Stimulated activated CD8-positive, alpha-beta memory T cell treated with anti-CD3 and anti-CD28 coated beads, Interleukin-2, amount 100 ng/mL, for 48 hours (primary cell): ENCODE results near the gene GPR17.

ENCODE experiments used
- DNase-seq, 2 donors: peaks; one replicate each; pipeline ENCODE4 v3.0.0-alpha.2; 2020; ENCODE audit warnings: low read depth in 2 of 2

Gene GPR17

DNA sequence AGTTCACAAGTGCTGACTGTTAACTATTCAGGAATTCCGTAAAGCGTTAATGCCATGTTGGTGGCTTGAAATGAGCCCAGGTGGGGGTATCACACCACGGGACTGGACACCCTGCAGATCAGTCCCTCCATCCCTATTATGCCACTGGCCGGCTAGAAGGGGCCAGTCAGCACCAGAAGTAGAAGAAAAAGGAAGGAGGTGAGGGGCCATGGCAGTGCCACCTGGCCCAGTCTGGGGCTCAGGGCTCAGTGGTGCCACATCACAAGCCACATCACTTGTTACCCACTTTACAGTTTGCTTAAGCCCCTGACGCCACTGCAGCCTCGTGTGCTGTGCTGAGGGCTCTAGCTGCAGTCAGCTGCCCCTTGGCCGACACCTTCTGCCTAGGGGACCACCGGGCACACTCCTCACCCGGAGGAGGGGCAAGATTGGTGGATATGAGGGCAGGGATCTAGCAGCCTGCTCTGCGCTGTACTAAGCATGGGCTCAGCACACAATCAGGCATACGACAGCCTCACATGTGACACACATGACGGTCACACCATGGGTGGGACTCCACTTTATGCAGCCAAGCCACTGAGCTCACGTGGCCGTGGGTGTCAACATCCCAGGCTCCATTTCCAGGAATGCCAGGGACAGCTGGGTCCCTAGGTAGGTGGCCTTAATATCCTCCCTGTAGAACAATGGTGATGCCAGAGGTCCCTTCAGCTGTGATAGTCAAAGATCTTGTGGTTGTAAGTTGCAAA is 25.8 kb downstream of the GPR17 start:
- DNase-seq, result no peak

DNA sequence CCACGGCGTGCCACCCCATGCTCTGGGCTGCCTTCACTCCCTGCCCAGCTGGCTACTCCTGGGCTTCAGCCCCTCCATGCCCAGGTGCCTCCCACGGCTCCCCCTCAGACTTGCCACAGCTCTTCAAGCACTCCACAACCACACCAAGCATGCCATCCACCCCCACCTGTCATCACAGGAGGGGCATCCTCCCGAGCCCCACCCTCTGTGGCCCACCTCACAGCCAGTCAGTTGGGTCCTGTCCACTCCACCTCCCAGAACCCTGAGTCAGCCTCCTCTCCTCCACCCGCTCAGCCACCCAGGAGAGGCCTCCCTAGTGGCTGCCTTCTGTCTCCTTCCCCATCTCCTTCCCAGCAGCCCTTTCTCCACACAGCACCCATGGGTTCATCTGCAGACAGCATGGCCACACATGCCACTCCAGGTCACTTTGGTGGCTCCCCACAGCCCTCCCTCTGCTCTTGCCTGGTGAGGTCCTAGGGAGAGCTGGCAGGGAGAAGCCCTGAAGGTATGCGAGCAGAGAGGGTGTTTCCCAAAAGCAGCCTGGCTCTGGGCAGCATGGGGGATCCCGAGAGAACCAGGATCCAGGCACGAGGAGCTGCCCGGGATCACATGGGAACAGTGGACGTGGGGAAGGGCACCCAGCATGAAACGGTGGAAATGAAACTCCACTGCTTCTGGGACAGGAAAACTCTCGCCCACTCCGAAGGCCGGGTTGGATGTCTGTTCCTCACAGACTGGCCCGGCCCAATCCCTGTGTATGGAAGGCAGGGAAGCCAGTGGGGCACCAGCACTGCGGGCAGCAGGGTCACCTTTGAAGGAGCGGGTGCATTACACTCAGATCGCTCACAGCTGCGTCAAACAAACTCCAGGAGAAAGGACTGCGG is 26.6 kb downstream of the GPR17 start:
- DNase-seq, result no peak

DNA sequence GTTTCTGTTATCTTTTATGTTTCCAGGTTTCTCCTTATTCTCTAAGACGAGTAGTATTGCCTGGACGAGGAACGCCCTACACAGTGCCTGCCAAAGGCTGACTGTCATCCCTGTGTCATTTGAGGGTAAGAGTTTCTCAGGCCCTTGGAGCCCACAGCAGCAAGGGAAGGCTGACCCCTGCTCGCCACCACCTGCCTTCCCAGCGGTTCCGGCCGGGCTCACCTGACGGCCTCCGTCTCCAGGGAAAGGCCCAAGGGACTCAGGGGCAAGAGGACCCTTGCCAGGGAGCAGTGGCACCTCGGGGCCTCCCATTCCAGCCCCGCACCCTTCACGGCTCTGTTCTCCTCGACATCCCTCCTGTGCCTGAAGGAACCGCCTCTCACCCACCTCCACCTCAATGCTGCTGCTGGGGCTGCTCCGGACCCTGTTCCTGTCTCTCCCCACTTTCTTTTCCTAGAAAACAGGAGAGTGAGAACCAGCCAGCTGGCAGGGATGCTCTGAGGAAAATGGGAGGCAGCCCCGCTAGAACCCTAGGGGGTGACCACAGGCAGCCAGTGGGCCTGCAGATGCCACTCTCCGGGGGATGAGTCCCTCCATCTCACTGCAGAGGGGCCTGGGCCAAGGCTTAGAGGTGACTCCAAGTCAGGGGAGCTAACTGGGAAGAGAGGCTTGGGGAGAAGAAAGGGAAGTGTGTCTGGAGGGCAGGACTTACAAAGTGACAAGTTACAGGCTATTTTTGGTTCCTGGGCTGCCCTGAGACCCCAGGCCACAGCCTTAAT is 27.5 kb downstream of the GPR17 start:
- no peak for DNase-seq

DNA sequence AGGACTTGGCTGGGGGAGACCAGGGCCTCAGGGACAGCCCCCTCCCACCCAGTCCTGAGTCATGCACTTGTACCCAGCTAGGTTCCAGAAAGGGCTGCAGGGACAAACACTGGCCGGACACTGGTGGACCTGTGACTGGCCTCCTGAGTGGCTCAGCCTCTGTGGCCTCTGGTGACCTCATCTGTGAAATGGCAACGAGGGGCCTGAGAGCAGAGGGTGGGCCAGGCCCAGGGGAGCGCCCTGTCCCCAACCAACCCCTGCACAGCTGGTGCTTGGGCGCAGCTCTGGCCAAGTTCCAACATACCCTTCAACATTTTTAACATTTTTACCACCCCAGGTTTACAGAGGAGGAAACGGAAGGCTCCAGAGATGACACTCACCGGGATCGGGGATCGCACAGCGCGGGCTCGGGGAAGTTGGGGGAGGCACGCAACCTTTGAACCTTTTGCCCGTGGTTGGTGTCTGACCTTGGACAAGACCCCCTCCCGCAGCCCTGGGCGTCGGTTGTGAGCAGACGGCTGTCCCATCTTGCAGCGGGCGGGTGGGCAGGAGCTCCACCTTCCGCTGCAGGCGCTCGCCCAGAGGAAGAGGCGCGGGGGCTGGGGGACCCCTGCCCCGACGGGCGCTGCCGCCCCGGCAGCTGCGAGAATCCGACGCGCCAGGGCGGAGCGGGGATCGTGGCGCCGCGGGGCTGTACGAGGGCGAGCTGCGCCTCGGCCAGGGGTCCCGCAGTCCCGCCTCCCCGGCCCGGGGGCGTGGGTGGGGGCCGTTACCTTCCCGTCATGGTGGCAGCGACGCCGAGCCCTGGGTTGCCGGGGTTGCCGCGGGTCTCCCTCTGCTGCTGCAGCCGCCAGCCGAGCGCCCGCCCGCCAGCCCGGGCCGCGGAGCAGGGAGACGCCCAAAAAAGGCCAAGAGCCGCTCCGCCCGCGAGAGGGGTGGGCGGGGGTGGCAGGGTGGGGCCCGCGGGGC is 28.6 kb downstream of the GPR17 start:
- peak in 1 of 2 donors; percentile 14 for DNase-seq

DNA sequence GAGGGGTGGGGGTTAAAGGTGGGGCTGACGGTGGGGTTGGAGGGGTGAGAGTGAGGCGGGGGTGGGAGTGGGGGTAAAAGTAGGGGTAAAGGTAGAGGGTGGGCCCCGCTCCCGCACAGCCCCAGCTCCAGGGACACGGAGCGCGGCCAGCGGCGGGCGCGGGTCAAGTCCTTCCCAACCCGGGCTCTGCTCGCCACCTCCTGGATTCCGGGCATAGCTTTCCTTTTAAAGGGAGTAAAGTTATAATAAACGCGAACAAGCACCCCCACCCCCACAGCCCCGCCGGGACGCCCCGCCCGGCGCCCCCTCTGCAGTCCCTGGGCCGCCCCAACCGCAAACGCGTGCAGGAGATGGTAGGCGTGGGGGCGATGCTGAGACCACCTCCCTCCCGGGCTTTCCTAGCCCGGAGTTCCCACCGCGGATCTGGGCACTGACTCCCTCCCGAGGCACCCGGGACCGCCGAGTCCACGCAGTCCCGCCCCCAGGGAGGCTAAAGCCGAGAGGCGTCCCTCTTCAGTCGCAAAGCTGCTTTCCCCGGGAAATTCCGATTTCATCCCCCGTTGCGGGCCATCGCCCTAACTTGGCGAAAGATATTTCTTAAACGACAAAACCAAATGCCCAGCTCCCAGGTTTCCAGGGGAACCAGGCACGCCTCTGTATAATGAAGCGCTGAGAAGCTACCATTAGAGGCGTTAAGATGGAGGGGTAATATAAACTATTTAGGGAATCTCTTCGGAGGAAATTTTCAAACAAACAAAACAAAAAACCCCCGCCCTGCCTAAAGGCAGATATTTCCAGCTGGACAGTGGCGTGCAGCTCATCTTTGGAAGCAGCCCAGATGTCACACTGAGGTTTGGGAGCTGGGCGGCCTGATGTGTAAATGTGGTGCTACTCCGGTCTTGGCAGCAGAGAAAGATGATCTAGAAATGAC is 29.6 kb downstream of the GPR17 start, which contains the start of gene LIMS2:
LIMS2 (minus strand) TSS at position 200 of the 931 bp plus-strand sequence. CDS start 506 bp downstream, outside the sequence.
- no peak for DNase-seq

DNA sequence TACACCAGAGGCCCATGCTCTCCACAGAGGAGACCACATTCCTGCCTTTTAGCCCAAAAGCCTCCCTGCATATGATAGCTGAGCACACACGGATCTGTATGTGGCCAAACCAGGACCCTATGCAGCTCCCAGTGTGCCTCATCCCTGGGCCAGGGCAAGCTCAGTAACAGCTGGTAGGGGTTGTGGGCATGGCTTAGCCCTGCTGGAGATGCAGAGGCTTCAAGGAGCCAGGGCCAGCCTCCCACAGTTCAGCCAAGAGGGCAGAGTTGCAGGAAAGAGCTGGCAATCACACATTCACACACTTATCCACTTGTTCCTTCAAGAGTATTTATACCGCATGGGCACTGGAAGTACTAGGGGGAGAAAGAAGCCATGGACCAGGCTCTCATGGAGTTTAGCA is 31.0 kb downstream of the GPR17 start:
- no peak for DNase-seq

DNA sequence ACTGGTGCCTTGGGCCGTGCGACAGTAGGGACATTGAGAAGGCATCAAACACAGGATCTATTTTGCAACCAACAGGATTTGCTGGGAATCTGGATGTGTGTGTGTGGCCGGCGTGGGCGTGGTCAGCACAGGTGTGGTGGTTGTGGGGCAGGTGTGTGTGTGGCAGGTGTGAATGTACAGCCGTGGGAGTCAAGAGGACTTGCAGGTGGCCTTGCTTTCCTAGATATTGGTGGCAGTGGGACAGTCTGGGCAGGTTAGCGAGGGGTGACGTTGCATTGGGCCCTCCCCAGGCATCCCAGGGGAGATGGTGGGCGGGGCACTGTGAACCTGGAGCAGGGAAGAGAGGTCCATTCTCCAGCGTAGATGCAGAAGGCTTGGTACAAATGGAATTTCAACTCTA is 32.6 kb downstream of the GPR17 start:
- no peak for DNase-seq

DNA sequence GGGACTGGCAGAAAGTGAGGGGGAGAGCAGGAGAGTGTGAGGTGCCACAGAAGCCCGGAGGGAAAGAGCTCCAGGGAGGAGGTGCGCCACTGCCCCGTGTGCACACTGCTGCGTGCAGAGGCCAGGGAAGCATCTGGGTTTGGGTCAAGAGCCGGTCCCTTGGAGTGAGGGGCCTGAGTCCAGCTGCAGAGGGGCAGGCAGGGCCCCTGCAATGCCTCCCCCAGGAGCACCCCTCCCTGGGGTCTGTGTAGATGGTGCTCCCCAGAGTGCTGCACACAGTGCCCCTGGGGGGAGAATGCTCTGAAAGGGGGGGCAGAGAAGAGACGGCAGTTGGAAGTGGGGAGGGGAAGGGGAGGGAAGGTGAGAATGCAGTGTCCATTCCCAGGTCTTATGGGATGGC is 33.0 kb downstream of the GPR17 start:
- DNase-seq, result no peak

DNA sequence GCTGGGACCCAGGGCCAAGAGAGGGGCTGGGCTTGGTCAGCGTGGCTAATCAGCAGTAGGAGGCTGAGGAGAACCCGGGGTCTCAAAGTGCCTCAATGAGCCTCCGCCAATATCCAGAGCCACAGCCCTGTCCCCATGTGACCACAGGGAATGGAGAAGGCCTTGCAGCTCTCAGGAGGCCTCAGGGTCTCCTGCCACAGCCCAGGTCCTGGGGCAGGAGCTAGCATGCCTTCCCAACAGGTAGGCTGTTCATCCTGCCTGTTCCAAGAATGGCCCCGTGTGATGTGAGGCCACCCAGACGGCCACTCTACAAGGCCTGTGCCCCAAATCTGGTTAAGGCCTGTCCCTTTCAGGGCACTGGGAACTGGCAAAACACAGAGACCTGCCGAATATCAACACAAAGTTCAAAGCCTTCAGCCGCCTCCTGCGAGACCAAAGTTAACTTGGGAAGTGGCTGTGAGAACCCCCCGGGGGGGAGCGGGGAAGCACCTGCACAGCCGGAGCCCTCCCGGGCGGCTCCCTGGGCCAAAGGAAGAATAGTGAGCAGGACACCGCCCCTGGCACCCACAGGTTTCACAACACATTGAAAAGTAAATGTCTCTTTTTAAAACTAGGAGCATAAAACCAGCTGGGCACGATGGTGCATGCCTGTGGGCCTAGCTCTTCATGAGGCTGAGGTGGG is 33.9 kb downstream of the GPR17 start:
- DNase-seq, result no peak

DNA sequence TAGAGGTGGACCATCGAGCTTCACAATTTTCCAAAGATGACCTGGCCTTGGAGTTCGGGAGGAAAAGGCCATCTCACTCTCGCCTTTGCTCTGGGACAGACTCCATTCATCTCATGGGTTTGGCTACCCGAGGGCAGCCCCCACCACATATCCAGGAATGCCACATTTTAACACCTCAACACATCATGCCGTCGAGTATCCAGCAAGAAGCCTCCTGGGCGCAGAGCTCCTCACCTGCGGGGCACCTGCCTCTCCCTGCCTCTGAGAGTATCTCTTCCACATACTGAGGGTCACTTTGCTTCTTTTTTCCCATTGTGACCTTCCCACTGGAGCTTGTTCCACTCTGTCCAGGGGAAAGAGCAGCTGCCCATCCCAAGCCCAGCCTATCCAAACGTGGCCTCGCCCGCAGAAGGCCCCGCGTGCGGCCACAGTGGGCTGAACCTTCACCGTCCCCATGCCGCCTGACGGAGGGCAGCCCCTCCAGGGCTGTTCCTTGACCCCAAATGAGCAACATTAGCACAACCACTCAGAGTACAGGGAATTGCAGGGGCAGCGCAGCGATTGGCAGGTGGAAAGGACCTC is 34.8 kb downstream of the GPR17 start:
- no peak for DNase-seq

DNA sequence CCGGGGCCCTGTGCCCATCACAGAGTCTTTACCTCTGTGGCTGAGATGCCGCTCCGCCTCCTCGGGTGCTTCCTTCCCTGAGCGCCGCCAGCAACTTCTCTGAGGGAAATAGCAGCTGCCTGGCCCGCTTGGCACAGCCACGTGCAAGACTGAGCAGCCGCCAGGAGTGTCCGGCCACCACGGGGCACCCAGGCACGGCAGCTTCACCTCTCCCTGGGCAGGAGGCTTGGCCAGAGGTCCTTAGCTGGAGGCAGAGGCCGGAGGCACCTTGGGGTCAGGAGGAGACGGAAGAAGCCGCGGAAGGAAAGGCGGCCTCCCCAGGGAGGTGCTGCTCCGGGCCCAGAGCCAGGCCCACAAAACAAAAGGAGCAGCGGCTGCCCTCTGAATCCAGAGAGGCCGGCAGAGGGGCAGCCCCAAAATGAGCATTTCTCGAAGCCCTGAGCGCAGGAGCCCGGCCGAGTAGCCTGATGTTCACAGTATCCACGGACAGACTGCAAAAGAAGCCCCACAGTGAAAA is 35.4 kb downstream of the GPR17 start:
- DNase-seq, result no peak

DNA sequence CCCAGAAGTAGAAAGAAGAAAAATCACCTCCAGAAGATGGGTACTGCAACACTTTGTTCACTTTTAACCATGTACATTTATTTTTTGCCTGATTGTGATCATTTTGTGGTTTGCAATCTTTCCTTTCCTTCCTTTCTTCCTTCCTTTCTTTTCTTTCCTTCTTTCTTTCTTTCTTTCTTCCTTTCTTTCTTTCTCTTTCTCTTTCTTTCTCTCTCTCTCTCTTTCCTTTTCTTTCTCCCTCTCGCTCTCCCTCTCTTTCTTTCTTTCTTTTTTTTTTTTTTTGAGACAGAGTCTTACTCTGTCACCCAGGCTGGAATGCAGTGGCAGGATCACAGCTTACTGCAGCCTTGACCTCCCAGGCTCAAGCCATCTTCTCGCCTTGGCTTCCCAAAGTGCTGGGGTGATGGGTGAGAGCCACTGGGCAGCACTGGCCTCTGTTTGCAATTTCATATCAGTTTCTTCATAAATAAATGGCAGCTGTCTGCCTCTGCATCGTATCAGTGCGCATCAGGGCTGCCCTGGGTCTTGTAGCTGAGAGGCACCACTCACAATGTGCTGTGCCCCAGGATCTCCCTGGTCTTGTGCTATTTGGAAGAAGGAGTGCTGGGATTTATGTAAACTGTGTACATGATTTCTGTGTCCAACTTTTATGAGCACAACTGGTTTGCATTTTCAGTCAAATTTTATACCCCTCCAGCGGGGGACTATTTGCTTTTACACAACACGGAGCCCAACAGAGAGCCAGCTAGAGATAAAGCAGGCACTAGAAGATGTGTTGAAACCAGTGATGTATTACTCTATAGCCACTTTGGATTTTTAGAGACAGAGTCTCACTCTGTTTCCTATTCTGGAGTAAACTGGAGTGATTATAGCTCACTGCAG is 36.3 kb downstream of the GPR17 start:
- no peak for DNase-seq

DNA sequence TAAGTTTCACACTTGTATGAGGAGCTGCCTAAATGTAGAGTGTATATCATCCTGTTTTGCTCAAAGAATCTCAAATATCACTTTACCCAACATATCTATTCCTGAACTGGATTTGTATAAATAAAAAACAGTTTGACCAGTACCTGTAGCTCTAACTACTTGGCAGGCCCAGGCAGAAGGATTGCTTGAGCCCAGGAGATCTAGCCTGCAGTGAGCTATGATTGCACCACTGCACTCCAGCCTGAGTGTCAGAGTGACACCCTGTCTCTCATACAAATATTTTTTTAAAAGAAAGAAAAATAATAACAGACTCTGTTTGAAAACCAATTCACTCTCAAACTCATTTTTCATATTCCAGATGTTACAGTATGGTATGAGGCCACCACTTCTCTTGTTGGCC is 37.1 kb downstream of the GPR17 start:
- no peak for DNase-seq

DNA sequence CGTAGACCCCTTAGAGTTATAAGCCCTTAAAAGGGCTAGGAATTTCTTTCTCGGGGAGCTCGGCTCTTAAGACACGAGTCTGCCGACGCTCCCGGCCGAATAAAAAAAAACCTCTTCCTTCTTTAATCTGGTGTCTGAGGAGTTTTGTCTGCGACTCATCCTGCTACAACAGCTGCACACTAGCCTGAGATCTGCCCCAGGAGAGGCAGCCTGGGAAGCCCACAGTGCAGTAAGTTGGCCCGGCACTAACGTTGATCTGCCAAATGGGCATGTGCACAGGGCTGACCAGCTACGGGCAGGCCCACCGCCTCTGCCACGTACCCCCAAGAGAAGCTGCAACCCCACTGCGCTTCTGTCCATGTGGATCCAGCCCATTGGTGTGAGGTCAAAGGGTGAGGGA is 37.8 kb downstream of the GPR17 start:
- no peak for DNase-seq

DNA sequence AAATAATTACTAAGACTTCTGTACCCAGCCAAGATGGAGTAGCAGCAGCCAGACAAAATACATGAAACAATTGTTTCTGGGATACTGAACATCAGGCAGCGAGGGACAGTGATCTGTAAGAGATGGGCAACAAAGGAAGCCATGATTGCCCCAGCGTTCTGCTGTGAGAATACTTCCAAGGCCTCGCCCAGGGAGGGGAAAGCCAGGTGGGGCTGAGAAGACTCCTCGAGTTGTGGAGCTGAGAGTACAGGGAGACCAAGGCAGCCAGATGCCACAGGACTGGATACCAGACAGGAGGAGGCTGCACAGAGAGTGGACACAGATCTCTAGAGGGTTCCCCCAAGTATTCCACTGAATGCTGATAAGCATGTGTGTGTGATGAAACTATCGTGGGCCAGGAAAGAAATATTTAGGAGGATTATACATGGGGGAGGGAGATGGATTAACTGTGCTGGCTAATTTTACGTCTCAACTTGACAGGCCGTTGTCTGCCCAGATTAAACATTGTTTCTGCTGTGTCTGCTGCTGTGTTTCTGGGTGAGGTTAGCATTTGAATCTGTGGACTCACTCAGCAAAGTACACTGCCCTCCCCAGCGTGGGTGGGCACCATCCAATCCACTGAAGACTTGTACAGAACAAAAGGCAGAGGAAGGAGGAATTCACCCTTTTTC is 39.6 kb downstream of the GPR17 start:
- DNase-seq, result no peak

DNA sequence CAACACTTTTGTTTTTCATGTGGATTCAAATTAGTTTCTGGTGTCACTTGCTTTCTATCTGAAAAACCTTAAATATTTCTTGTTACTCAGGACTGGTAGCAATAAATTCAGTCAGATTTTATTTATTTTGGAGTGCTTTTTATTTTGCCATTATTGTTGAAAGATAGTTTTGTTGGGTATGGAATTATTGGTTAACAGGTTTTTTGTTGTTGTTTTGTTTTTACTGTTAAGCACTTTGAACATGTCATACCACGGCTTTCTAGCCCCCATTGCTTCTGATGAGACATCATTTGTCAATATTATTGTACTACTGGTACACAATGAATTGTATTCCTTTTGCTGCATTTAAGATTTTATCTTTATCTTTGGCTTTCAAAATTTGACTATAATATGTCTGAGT is 42.5 kb downstream of the GPR17 start:
- DNase-seq, result no peak

DNA sequence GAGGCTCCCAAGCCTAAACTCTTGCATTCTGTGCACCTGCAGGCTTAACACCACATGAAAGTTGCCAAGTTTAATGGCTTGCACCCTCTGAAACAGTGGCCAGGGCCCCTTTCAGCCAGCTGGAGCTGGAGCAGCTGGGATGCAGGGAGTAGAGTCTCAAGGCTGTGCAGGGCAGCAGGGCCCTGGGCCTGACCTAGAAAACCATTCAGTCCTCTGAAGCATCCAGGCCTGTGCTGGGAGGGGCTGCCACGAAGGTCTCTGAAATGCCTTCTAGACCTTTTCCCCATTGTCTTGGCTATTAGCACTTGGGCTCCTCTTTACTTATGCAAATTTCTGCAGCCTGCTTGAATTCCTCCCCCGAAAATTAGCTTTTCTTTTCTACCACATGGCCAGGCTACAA is 44.7 kb downstream of the GPR17 start:
- DNase-seq, result no peak
